ENCODE data around the gene TMEM239. TPM values are rescaled to one million over a fixed set of nuclear protein-coding genes. Genes with fewer than 3 reads are reported as not detected.

TMEM239 gene
- total RNA-seq, 2 donors from 2014 or later, result not detected

DNA sequence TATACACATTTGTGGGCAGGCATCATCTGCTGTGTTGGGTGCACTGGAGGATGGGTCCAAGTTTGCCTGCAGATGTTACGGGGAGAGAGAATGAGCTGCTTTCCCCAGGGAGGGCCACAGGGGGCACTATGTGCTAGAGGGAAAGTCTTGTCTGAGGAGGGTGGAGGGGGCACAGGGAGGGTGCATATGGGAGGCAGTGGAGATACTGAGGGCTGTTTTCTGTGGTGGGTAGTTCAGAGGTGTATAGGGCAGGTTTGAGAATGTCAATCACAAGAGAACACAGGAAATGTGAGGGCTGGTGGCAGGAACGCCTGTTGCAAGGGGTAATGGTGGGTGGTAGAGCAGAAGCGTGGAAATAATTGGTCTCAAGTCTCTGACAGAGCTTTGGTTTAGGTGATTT, 49.5 kb downstream of the TMEM239 start:
- WGBS, 2 donors, result 88 to 90% methylated on average over 3 of the region's 3 CpGs
- Histone ChIP-seq H3K4me1 (no peaks in the 10 kb centered on the region), H3K36me3 (replicated peaks in 1 of 2; ENCODE audit: insufficient read depth in 1 of 2, low read depth in 2 of 2) (peaks cover 0 to 18% of the 10 kb centered on the region in 2 donors), H3K4me3 (no peak overlapping the region), H3K27ac (no peak overlapping the region), H3K27me3 (no peaks in the 10 kb centered on the region), H3K9me3 (no peaks in the 10 kb centered on the region)
- no peak for TF ChIP-seq POLR2A (IDR thresholded peaks at IDR 0.05)
- TF ChIP-seq, protein P1, sequence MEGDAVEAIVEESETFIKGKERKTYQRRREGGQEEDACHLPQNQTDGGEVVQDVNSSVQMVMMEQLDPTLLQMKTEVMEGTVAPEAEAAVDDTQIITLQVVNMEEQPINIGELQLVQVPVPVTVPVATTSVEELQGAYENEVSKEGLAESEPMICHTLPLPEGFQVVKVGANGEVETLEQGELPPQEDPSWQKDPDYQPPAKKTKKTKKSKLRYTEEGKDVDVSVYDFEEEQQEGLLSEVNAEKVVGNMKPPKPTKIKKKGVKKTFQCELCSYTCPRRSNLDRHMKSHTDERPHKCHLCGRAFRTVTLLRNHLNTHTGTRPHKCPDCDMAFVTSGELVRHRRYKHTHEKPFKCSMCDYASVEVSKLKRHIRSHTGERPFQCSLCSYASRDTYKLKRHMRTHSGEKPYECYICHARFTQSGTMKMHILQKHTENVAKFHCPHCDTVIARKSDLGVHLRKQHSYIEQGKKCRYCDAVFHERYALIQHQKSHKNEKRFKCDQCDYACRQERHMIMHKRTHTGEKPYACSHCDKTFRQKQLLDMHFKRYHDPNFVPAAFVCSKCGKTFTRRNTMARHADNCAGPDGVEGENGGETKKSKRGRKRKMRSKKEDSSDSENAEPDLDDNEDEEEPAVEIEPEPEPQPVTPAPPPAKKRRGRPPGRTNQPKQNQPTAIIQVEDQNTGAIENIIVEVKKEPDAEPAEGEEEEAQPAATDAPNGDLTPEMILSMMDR (IDR thresholded peaks at IDR 0.05), result no peak
- intact Hi-C loops (cut with DNase I), result no loop called here
- DNase-seq (no peak), ATAC-seq (no peak)

DNA sequence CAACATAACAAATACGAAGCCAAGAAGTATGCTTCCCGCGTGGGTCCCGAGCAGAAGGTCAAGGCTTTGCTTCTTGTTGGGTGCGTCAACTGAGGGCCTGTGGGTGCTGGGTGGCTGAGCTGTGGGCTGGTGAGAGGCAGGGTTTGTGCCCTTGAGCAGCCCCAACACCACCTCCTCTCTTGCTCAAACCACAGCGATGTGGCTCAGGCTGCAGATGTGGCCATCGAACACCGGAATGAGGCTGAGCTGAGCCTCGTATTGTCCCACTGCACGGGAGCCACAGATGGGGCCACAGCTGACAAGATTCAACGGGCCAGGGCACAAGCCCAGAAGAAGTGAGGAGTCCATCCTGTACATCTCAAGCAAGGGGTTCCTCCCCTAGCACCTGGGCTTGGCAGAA, 50.1 kb downstream of the TMEM239 start:
- intact Hi-C loops (cut with DNase I), result no loop called here
- DNase-seq (no peak), ATAC-seq (no peak)
- Histone ChIP-seq H3K27me3 (no peaks in the 10 kb centered on the region), H3K4me3 (no peak overlapping the region), H3K36me3 (replicated peaks in 1 of 2; ENCODE audit: insufficient read depth in 1 of 2, low read depth in 2 of 2) (peaks cover 0 to 16% of the 10 kb centered on the region in 2 donors), H3K4me1 (no peaks in the 10 kb centered on the region), H3K9me3 (no peaks in the 10 kb centered on the region), H3K27ac (no peak overlapping the region)
- 89 to 92% methylated on average over 8 to 11 of the region's 11 CpGs for WGBS, 2 donors
- TF ChIP-seq, protein P1 (IDR thresholded peaks at IDR 0.05), result no peak
- TF ChIP-seq POLR2A (IDR thresholded peaks at IDR 0.05), result no peak

DNA sequence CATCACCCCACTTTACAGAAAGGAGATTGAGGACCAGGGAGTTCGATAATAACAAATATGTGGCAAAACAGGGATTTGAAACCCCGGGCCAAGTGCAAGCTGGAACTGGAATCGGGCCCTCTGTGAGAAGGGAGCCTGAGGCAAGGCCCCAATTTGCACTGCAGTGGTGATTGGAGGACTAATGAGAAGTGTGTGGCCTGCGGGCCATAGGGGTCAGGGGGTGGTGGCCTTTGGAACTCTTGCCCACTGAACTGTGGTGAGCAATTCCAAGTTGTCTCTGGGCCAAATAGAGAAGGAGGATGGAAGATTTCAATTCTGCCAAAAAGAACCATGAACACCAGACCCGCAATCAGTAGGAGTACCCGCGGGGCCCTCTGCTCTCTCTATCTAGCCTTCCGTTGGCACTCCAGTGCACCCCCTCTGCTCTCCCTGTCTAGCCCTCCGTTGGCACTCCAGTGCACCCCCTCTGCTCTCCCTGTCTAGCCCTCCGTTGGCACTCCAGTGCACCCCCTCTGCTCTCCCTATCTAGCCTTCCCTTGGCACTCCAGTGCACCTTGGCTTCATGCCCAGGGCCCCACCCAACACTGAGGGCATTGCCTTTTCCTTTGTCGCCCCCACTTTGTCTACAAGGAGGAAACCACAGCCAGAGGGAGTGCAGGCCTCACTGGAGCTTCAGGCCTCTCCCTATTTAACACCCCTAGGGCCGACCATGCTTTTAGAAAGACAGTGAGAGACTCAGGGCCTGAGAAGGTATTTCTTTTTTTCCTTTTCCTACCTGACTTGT, 51.1 kb downstream of the TMEM239 start:
- no peak for TF ChIP-seq POLR2A (IDR thresholded peaks at IDR 0.05)
- TF ChIP-seq, protein P1 (IDR thresholded peaks at IDR 0.05), result no peak
- intact Hi-C loops (cut with DNase I), result no loop called here
- no peaks in the 10 kb centered on the region for H3K27me3 ChIP-seq
- DNase-seq (no peak), ATAC-seq (no peak)
- 72 to 90% methylated on average over 12 of the region's 12 CpGs for WGBS, 2 donors
- no peak overlapping the region for H3K4me3 ChIP-seq
- H3K4me1 ChIP-seq, result peaks cover 8% of the 10 kb centered on the region
- peaks cover 0 to 16% of the 10 kb centered on the region in 2 donors for H3K36me3 ChIP-seq (replicated peaks in 1 of 2; ENCODE audit: insufficient read depth in 1 of 2, low read depth in 2 of 2)
- no peaks in the 10 kb centered on the region for H3K9me3 ChIP-seq
- no peak overlapping the region for H3K27ac ChIP-seq

Other genes starting within 250 kb of the TMEM239 start
- gene NOP56, start 163.7 kb upstream of the TMEM239 start, total RNA-seq, result 100 to 1,000 TPM in 1 of 2 donors, 10 to 100 TPM in 1; 57.1 to 165 TPM
- gene IDH3B, start 152.1 kb upstream of the TMEM239 start, total RNA-seq, result 10 to 100 TPM; 65.4 to 77.1 TPM
- 10 to 100 TPM in 1 of 2 donors, 1 to 10 TPM in 1; 9.6 to 13.0 TPM for gene EBF4, start 123.6 kb upstream of the TMEM239 start, total RNA-seq
- gene CPXM1, start 15.7 kb upstream of the TMEM239 start, total RNA-seq, result 1 to 10 TPM; 2.3 to 4.9 TPM
- gene C20orf141, start 1.4 kb upstream of the TMEM239 start, total RNA-seq, result not detected
- 10 to 100 TPM; 26.5 to 48.1 TPM for gene PCED1A, start 24.3 kb downstream of the TMEM239 start, total RNA-seq
- gene VPS16, start 24.4 kb downstream of the TMEM239 start, total RNA-seq, result 10 to 100 TPM; 21.3 to 25.4 TPM
- gene PTPRA, start 57.1 kb downstream of the TMEM239 start, total RNA-seq, result 10 to 100 TPM; 22.3 to 24.1 TPM
- not detected for gene GNRH2, start 227.3 kb downstream of the TMEM239 start, total RNA-seq
- 10 to 100 TPM; 28.0 to 29.0 TPM for gene MRPS26, start 229.7 kb downstream of the TMEM239 start, total RNA-seq